ENCODE measurements around the gene ARHGAP24. TPM values are rescaled to one million over a fixed set of nuclear protein-coding genes. Genes with fewer than 3 reads are reported as not detected.
"Not testable (repeated sequence)": the region's sequence is repeated elsewhere in the genome, so short reads cannot be mapped to it uniquely, and the experiment has no call there.

The ARHGAP24 gene
- total RNA-seq, 4 donors from 2014 or later, result 17.8 to 65.2 (median 27.2) TPM

- Histone ChIP-seq H3K36me3 (no peaks in the 10 kb centered on the region), H3K9me3 (no peaks in the 10 kb centered on the region), H3K4me1 (peaks cover 9% of the 10 kb centered on the region), H3K27me3 (no peaks in the 10 kb centered on the region), H3K27ac (no peak overlapping the region), H3K4me3 (no peak overlapping the region)
- no peak for TF ChIP-seq POLR2AphosphoS5 (IDR thresholded peaks at IDR 0.05)
- no peak for TF ChIP-seq EP300 (IDR thresholded peaks at IDR 0.05)
- TF ChIP-seq, protein P1, sequence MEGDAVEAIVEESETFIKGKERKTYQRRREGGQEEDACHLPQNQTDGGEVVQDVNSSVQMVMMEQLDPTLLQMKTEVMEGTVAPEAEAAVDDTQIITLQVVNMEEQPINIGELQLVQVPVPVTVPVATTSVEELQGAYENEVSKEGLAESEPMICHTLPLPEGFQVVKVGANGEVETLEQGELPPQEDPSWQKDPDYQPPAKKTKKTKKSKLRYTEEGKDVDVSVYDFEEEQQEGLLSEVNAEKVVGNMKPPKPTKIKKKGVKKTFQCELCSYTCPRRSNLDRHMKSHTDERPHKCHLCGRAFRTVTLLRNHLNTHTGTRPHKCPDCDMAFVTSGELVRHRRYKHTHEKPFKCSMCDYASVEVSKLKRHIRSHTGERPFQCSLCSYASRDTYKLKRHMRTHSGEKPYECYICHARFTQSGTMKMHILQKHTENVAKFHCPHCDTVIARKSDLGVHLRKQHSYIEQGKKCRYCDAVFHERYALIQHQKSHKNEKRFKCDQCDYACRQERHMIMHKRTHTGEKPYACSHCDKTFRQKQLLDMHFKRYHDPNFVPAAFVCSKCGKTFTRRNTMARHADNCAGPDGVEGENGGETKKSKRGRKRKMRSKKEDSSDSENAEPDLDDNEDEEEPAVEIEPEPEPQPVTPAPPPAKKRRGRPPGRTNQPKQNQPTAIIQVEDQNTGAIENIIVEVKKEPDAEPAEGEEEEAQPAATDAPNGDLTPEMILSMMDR (IDR thresholded peaks at IDR 0.05), result no peak
- no peak for TF ChIP-seq POLR2A (IDR thresholded peaks at IDR 0.05)
- DNase-seq (ENCODE audit: low spot score in 2 of 2), result no peak
- WGBS, result 64% methylated on average over 4 of the region's 4 CpGs
Measured at GRCh38 chr4:85650908-85651307, 176.0 kb downstream of the ARHGAP24 start.

- 66% methylated on average over 2 of the region's 2 CpGs for WGBS
- no peaks in the 10 kb centered on the region for H3K27me3 ChIP-seq
- H3K36me3 ChIP-seq, result no peaks in the 10 kb centered on the region
- no peaks in the 10 kb centered on the region for H3K9me3 ChIP-seq
- TF ChIP-seq POLR2A (IDR thresholded peaks at IDR 0.05) (no peak), EP300 (IDR thresholded peaks at IDR 0.05) (no peak), POLR2AphosphoS5 (IDR thresholded peaks at IDR 0.05) (no peak)
- TF ChIP-seq, protein P1 (IDR thresholded peaks at IDR 0.05), result no peak
- peaks cover 20% of the 10 kb centered on the region for H3K4me1 ChIP-seq
- no peak overlapping the region for H3K27ac ChIP-seq
- DNase-seq (ENCODE audit: low spot score in 2 of 2), result no peak
- H3K4me3 ChIP-seq, result no peak overlapping the region
Measured at GRCh38 chr4:85656759-85657505, 182.0 kb downstream of the ARHGAP24 start.

GRCh38 chr4:85658766-85659439 is 184.0 kb downstream of the ARHGAP24 start:
- H3K36me3 ChIP-seq, result no peaks in the 10 kb centered on the region
- H3K4me1 ChIP-seq, result peaks cover 20% of the 10 kb centered on the region
- H3K9me3 ChIP-seq, result no peaks in the 10 kb centered on the region
- no peak overlapping the region for H3K4me3 ChIP-seq
- DNase-seq (ENCODE audit: low spot score in 2 of 2), result no peak
- no peaks in the 10 kb centered on the region for H3K27me3 ChIP-seq
- 59% methylated on average over 6 of the region's 6 CpGs for WGBS
- no peak overlapping the region for H3K27ac ChIP-seq
- no peak for TF ChIP-seq EP300 (IDR thresholded peaks at IDR 0.05)
- TF ChIP-seq POLR2AphosphoS5 (IDR thresholded peaks at IDR 0.05), result no peak
- no peak for TF ChIP-seq POLR2A (IDR thresholded peaks at IDR 0.05)

DNA sequence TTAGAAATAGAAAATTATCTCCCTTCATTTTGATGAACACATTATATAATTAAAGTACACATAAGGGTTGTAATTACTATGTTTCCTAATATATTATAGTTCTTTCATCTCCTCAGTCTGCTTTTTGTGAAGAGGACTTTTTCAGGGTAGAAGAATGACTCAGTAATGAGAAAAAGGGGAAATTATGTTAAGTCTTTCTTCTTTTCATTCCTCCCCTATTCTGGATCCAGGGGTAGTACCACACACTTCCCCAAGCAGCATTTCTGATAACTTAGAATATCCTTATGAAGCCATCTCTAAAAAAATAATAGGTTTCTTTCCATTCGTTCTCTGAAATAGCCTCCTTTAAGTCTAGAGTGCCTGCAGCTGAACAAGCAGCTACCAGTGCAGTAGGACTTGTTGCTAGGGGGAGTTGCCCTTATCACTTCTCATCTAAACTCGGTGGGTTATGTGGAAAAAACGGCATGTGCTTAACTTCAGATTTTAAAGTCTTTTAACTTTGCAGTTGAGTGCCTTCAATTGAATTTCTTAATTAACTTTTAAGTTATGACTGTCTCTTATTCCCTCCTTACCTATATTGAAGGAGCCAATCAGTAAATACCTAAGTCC is 184.8 kb downstream of the ARHGAP24 start:
- DNase-seq (ENCODE audit: low spot score in 2 of 2), result no peak
- H3K27ac ChIP-seq, result no peak overlapping the region
- H3K36me3 ChIP-seq, result no peaks in the 10 kb centered on the region
- H3K9me3 ChIP-seq, result no peaks in the 10 kb centered on the region
- TF ChIP-seq POLR2AphosphoS5 (IDR thresholded peaks at IDR 0.05) (no peak), POLR2A (IDR thresholded peaks at IDR 0.05) (no peak), EP300 (IDR thresholded peaks at IDR 0.05) (no peak)
- TF ChIP-seq, protein P1 (IDR thresholded peaks at IDR 0.05), result no peak
- peaks cover 14% of the 10 kb centered on the region for H3K4me1 ChIP-seq
- no peak overlapping the region for H3K4me3 ChIP-seq
- H3K27me3 ChIP-seq, result no peaks in the 10 kb centered on the region
- WGBS, result 44% methylated on average over 3 of the region's 3 CpGs

DNA sequence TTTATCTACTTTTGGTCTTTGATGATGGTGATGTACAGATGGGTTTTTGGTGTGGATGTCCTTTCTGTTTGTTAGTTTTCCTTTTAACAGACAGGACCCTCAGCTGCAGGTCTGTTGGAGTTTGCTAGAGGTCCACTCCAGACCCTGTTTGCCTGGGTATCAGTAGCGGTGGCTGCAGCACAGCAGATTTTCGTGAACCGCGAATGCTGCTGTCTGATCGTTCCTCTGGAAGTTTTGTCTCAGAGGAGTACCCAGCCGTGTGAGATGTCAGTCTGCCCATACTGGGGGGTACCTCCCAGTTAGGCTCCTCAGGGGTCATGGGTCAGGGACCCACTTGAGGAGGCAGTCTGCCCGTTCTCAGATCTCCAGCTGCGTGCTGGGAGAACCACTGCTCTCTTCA is 191.7 kb downstream of the ARHGAP24 start:
- H3K4me1 ChIP-seq; DNase-seq (ENCODE audit: low spot score in 2 of 2); H3K27ac ChIP-seq; H3K4me3 ChIP-seq; H3K27me3 ChIP-seq; H3K9me3 ChIP-seq; H3K36me3 ChIP-seq: not testable (repeated sequence)
- 94% methylated on average over 6 of the region's 8 CpGs for WGBS

- Histone ChIP-seq H3K27ac (no peak overlapping the region), H3K4me1 (peaks cover 12% of the 10 kb centered on the region), H3K9me3 (no peaks in the 10 kb centered on the region), H3K27me3 (no peaks in the 10 kb centered on the region), H3K4me3 (no peak overlapping the region), H3K36me3 (no peaks in the 10 kb centered on the region)
- DNase-seq (ENCODE audit: low spot score in 2 of 2), result no peak
- no peak for TF ChIP-seq POLR2A (IDR thresholded peaks at IDR 0.05)
- no peak for TF ChIP-seq EP300 (IDR thresholded peaks at IDR 0.05)
- WGBS, result 86% methylated on average over 3 of the region's 3 CpGs
Measured at GRCh38 chr4:85669204-85669603, 194.3 kb downstream of the ARHGAP24 start.
